Epidermal melanocyte (primary cell): ENCODE results near the gene MCRS1.
A peak's percentile ranks its signal among the peaks of the same experiment; 100 is the strongest.

ENCODE experiments used
- DNase-seq: peaks from one replicate; pipeline ENCODE4 v3.0.0; 2011; ENCODE audit warnings: low spot score; ENCODE audit not compliant: insufficient read length

MCRS1 gene

DNA sequence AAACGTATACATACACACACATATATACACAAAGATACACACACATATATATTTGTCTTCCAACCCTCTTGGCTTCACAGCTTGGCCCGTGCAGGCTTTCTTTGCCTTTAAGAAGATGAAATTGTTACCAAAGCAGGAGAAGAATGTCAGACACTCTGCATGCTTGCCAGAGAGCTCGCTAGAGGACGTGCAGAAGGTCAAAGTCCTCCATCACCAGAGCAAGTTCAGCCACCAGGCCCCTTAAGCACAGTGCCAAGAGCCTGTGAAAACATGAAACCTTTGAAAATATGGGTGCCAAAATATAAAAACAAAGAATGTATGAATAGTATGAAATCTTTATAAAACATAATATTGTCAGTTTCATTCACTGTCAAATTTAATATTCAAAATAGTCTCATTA, 14.9 kb upstream of the MCRS1 start:
- no peak for DNase-seq

GRCh38 chr12:49582201-49582600, 14.3 kb upstream of the MCRS1 start:
- DNase-seq = no peak

- peak; percentile 70 for DNase-seq
Observed at GRCh38 chr12:49580572-49581535, 12.9 kb upstream of the MCRS1 start.

DNA sequence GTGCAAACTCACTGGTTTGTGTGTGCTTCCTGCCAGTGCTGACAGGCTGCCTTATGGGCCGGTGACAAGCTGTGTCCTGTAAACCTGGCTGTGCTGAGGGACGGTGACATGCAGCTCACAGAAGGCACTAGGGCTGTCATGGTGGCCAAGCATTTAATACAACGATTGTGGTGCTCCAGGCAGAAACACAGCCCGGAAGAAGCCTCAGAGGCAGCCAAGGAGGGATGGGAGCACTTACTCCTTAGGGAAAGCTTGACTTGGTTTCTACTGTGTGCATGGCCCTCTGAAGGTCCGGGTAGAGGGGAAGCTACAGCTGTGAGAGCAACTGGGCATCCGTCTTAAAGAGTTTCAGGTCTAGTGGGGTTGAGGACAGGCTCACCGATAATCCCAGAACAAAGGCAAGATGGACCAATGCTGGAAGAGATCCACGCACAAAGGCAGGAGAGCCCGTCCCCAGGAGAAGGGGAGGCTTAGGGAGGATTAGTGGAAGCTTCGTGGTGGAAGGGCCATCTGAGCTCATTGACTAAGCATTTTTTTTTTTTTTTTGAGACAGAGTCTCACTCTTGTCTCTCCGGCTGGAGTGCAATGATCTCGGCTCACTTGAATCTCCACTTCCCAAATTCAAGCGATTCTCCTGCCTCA, 10.7 kb upstream of the MCRS1 start:
- DNase-seq = no peak

DNA sequence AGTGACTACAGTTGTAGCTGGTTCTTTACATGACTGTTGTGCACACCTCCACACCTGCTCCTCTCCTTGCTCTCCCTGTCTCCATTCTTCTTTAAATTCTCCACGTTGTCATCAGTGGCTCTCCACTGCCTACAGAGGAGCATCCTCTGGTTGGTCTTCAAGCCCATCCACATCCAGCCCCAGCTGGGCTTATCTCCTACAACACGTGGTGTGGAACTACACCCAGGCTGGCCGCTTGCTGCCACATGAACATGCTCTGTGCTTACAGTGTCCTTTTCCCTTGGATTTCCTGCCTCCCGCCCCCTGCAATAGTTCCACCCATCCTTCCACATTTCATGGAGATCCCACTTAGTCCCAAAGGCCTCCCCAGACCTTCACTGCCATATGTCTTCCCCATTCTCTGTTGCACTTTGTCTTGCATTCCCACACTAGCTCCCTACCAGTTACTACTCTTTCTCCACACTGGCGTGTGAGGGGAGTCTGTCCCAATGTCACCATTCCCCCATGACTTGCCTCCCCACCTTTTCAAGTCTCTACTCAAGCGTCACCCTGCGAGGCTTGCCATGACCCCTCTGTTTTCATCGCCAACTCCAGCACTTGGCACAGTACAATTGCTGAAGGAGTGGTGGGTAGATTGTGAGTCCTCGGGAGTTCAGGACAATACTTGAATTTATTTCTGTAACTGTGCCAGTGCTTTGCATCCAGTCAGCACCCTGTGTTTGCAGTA, 9.8 kb upstream of the MCRS1 start:
- no peak for DNase-seq

DNA sequence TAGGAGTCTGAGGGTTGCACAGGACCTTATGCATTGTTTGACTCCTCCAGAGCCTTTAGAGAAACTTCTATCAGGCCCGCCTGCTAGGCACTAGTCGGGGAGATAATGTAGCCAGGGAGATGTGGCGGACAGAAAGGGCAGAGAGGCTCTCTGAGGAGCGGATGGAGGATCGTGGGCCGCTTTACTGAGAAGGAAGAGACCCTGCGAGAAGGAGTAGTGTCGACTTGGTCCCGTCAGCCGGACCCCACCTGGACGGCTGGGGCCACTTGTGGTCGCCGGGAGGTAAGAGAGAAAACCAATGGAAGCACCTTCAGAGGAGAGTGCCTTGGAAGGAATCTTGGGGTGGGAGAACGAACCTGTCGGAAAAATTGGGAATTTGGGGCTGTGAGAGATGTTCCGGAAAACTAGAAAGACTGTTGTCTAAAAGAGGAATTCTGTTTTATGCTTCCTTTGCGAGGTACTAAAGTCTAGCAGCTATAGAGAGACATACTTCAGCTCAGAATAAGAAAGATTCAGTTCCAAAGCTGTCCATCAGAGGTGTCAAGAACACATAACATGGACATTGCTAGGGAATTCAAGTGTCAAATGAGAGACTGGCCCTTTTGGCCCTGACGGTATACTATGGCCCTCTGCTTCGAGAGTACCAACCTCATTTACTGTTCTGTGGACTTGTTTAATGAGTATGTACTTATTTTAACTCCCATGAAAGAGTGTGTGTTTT, 660 bp upstream of the MCRS1 start:
- no peak for DNase-seq

- DNase-seq = no peak
Observed at GRCh38 chr12:49567302-49567610, 686 bp downstream of the MCRS1 start.

GRCh38 chr12:49566361-49566760, 1.6 kb downstream of the MCRS1 start:
- DNase-seq = no peak

DNA sequence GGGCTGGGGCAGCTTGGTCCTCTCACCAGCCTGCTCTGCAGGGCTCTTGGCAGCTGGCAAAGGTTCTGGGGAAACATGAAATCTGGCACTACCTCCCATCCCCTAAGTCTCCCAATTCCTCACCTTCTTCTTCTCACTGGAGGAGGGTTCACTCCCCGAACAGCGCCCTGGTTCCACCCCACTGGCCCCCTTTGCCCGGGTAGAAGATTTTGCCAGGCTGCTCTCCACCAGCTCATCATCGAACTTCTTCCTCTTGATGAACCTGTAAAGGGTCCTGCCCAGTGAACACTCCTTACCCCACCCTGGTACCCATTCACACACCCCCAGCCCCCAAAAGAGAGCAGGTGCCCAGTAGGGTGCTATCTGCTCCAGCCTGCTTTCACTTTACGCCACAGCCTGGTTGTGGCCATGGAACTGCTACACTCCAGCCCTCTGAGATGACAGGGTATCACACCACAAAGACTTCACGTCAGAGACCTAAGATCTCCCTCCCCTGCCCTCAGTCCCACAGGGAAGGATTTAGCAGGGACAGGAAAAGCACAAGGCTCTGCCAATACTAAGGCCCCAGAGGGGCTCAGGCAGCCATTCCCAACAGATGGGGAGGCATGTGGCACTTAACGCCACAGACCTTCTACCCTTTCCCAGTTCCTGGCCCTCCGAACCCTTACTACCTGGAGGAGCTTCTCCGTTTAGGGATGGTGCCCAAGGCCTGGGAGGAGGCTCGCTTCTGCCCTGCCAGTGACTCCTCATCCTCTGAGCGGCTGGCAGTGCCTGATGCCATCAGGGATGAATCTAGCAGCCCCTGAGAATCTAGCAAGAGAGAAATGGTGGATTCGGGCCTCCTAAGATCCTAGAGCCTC, 2.3 kb downstream of the MCRS1 start:
- DNase-seq = no peak

DNA sequence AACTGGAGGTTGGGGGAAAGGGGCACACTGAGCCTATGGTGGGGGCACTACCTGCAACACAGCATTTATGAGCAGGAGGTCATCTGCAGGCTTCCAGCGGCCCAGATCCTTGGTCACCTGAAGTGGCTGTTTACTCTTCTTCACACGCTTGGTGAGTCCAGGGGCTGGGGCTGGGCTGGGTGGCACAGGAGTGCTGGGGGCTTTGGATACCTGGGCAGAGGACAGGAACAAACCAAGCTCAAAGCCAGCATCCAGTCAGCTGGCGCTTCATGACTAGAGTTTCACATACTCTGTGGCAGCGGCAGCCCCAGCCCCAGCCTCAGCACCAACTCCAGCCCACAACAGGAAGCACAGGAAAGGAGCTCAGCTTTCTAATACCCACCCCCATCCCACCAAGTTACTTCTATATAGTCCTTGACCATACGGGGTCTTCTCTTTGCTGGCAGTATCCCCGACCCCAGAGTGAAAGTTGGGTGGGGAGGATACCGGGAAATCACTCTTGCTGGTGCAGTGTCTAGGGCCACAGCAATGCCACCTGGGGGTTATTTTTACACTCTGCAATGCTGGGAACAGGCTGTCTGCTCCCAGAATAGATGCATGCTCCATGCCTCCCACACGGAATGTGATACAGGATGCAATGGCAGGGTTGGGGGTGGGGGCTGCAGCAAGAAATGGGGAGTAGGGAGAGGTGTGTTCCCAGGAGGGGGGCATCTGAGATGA, 3.1 kb downstream of the MCRS1 start:
- DNase-seq = no peak

GRCh38 chr12:49563951-49564685, 3.8 kb downstream of the MCRS1 start:
- no peak for DNase-seq

DNA sequence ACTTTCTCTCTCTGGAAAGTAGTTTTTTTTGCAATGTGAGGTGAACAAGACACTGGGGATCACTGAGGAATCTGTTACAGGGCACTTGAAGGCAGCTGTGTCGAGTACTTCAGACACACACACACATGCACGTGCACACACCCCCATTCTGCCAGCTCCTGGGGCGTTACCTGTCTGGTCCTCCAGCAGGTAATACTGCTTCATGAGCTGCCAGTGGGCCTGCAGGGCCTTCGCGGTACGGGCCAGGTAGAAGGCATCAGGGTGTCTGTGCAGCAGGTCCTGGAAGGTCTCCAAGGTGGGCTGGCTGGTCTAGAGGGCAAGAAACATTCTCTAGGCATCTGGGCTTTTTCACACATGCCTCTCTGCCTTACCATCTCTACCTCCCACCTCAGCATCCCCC, 5.1 kb downstream of the MCRS1 start:
- no peak for DNase-seq

- no peak for DNase-seq
Observed at GRCh38 chr12:49562233-49562632, 5.7 kb downstream of the MCRS1 start.

- no peak for DNase-seq
Observed at GRCh38 chr12:49560695-49561094, 7.2 kb downstream of the MCRS1 start.

DNA sequence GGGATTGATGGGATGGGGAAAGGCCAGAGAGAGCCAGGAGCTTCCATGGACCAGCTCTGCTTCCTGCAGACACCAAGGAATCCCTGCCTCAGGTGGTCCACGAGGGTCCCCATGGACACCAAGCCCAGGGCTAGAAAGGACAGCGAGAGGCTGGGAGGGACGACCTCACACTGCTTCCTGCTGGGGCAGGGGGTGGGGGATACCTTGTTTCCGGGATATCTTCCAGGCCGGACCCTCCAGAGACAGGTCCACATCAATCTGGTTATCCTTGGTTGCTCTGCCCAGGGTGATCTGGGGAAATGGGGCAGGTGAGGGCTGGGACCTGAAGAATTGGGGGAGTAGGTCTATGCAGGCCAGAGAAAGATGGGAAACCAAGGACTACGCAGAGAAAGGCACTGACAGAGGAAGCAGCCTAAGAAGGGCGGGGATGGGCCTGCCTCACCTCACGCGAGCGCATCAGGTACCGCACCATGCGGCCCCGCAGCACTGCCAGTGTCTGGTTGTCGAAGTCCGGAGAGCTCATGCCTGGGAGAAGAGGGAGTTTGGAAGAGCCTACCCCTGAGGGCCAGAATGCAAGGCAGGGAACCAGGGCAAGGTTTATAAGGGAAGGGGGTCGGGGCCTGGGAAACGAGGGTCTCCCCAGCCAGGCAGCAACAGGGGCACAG, 8.8 kb downstream of the MCRS1 start:
- DNase-seq = no peak

DNA sequence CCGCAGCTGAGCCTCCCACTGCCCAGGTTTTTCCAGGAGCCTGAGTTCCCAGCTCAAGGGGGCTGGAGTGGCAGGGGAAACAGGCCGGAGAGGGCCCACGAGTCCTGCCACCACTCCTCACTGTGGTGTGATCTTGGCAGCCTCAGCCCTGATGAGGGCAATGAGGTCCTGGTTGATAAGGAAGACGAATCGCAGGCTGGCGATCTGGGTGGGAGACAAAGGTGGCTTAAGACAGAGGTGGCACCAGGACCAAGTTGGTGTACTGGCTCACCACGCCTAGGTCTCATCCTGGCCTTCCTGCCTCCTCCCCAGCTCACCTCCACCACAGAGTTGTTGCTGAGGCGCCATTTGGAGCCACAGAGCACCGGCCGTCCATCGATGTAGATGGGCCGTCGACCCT, 9.4 kb downstream of the MCRS1 start:
- no peak for DNase-seq

DNA sequence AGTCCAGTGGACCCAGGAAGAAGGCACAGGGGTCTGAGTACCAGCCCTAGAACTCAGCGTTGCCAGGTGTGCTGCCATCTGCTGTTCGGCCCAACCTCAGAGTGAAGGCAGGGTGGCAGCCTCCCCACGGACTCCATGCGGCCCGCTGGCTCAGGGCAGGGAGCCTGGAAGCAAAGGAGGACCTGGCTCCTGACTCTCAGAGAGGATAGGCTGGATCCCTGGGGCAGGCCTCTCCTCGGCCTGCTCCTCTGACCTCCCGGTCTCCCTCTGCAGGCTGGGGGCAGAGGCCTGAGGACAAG, 10.1 kb downstream of the MCRS1 start:
- DNase-seq = no peak

DNA sequence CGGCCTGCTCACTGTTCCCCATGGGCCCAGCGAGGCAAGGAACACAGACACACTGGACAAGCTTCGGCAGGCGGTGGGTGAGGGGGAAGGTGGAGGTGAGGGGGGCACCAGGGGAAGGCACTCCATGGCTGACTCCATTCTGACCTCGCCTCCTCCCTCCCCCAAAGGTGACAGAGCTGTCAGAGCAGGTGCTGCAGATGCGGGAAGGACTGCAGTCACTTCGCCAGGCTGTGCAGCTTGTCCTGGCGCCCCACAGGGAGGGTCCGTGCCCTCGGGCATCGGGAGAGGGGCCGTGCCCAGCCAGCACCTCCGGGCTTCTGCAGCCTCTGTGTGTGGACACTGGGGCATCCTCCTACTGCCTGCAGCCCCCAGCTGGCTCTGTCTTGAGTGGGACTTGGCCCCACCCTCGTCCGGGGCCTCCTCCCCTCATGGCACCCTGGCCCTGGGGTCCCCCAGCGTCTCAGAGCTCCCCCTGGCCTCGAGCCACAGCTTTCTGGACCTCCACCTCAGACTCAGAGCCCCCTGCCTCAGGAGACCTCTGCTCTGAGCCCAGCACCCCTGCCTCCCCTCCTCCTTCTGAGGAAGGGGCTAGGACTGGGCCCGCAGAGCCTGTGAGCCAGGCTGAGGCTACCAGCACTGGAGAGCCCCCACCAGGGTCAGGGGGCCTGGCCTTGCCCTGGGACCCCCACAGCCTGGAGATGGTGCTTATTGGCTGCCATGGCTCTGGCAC, 10.6 kb downstream of the MCRS1 start:
- DNase-seq = no peak
